ENCODE data around the gene SNAP47. TPM values are rescaled to one million over a fixed set of nuclear protein-coding genes. Genes with fewer than 3 reads are reported as not detected.
"Not testable (repeated sequence)": the region's sequence is repeated elsewhere in the genome, so short reads cannot be mapped to it uniquely, and the experiment has no call there.

SNAP47 gene
- 55.5 and 59.8 TPM in 2 replicates for total RNA-seq (2014; rRNA removed; shearing (Covaris generic); ENCODE audit: low replicate concordance)

GRCh38 chr1:227734856-227735538 is at the start of gene SNAP47, which contains the start of gene JMJD4:
TSS of gene SNAP47 (plus strand) at chr1:227735435. CDS start at chr1:227747737, 12,302 bp downstream.
TSS of gene JMJD4 (minus strand) at chr1:227735302. CDS start at chr1:227735273, 29 bp downstream.
- Histone ChIP-seq H3K9me3 (no peaks in the 10 kb centered on the region), H3K4me3 (peak within 1 kb of the TSS; percentile 94), H3K27me3 (no peaks in the 10 kb centered on the region), H3K36me3 (peaks cover 35% of the 10 kb centered on the region)
- DNase-seq = peak; percentile 94

- H3K4me3 ChIP-seq = no peak overlapping the region
- no peaks in the 10 kb centered on the region for H3K36me3 ChIP-seq
- H3K9me3 ChIP-seq = peaks cover 8% of the 10 kb centered on the region
- no peaks in the 10 kb centered on the region for H3K27me3 ChIP-seq
- no peak for DNase-seq
These were observed 49.4 kb upstream of the SNAP47 start for GRCh38 chr1:227685807-227686206.

GRCh38 chr1:227697321-227697864 is 37.8 kb upstream of the SNAP47 start:
- H3K9me3 ChIP-seq = peaks cover 28% of the 10 kb centered on the region
- H3K36me3 ChIP-seq = no peaks in the 10 kb centered on the region
- H3K27me3 ChIP-seq = no peaks in the 10 kb centered on the region
- H3K4me3 ChIP-seq = no peak overlapping the region
- no peak for DNase-seq

- H3K27me3 ChIP-seq, DNase-seq, H3K4me3 ChIP-seq, H3K36me3 ChIP-seq: not testable (repeated sequence)
- peaks cover 33% of the 10 kb centered on the region for H3K9me3 ChIP-seq
These were observed 33.6 kb upstream of the SNAP47 start for GRCh38 chr1:227701631-227702030.

GRCh38 chr1:227707846-227708245 is 27.4 kb upstream of the SNAP47 start:
- H3K9me3 ChIP-seq = peaks cover 19% of the 10 kb centered on the region
- H3K36me3 ChIP-seq = no peaks in the 10 kb centered on the region
- no peak overlapping the region for H3K4me3 ChIP-seq
- no peak for DNase-seq
- H3K27me3 ChIP-seq = no peaks in the 10 kb centered on the region

GRCh38 chr1:227709451-227709850 is 25.8 kb upstream of the SNAP47 start:
- Histone ChIP-seq H3K9me3 (peaks cover 19% of the 10 kb centered on the region), H3K4me3 (no peak overlapping the region), H3K36me3 (no peaks in the 10 kb centered on the region), H3K27me3 (no peaks in the 10 kb centered on the region)
- no peak for DNase-seq

GRCh38 chr1:227710474-227710873 is 24.8 kb upstream of the SNAP47 start:
- not testable (repeated sequence) for DNase-seq, H3K4me3 ChIP-seq, H3K27me3 ChIP-seq, H3K36me3 ChIP-seq
- H3K9me3 ChIP-seq = peaks cover 18% of the 10 kb centered on the region

GRCh38 chr1:227712648-227713047 is 22.6 kb upstream of the SNAP47 start:
- no peak overlapping the region for H3K4me3 ChIP-seq
- no peak for DNase-seq
- peaks cover 15% of the 10 kb centered on the region for H3K9me3 ChIP-seq
- no peaks in the 10 kb centered on the region for H3K36me3 ChIP-seq
- no peaks in the 10 kb centered on the region for H3K27me3 ChIP-seq

- Histone ChIP-seq H3K27me3 (no peaks in the 10 kb centered on the region), H3K4me3 (no peak overlapping the region), H3K36me3 (no peaks in the 10 kb centered on the region), H3K9me3 (peaks cover 29% of the 10 kb centered on the region)
- DNase-seq = no peak
These were observed 16.3 kb upstream of the SNAP47 start for GRCh38 chr1:227718932-227719331.

GRCh38 chr1:227723474-227723873 is 11.8 kb upstream of the SNAP47 start:
- DNase-seq = no peak
- Histone ChIP-seq H3K4me3 (no peak overlapping the region), H3K36me3 (no peaks in the 10 kb centered on the region), H3K9me3 (peaks cover 28% of the 10 kb centered on the region), H3K27me3 (peaks cover 10% of the 10 kb centered on the region; the same call in 1 of the 2 replicates)

- peaks cover 10% of the 10 kb centered on the region; the same call in 1 of the 2 replicates for H3K27me3 ChIP-seq
- H3K36me3 ChIP-seq = no peaks in the 10 kb centered on the region
- H3K4me3 ChIP-seq = no peak overlapping the region
- H3K9me3 ChIP-seq = peaks cover 23% of the 10 kb centered on the region
- no peak for DNase-seq
These were observed 10.2 kb upstream of the SNAP47 start for GRCh38 chr1:227725046-227725445.

- no peak for DNase-seq
- Histone ChIP-seq H3K27me3 (peaks cover 10% of the 10 kb centered on the region; the same call in 1 of the 2 replicates), H3K9me3 (peaks cover 16% of the 10 kb centered on the region), H3K4me3 (no peak overlapping the region), H3K36me3 (peaks cover 7% of the 10 kb centered on the region)
These were observed 8.9 kb upstream of the SNAP47 start for GRCh38 chr1:227726318-227726717.

- Histone ChIP-seq H3K36me3 (peaks cover 15% of the 10 kb centered on the region), H3K27me3 (peaks cover 10% of the 10 kb centered on the region; the same call in 1 of the 2 replicates), H3K4me3 (no peak overlapping the region), H3K9me3 (peaks cover 12% of the 10 kb centered on the region)
- no peak for DNase-seq
These were observed 8.2 kb upstream of the SNAP47 start for GRCh38 chr1:227726924-227727599.

GRCh38 chr1:227728059-227728891 is 7.0 kb upstream of the SNAP47 start:
- peak; percentile 88 for DNase-seq

GRCh38 chr1:227728892-227729143 is 6.4 kb upstream of the SNAP47 start:
- Histone ChIP-seq H3K27me3 (peaks cover 10% of the 10 kb centered on the region; the same call in 1 of the 2 replicates), H3K36me3 (peaks cover 32% of the 10 kb centered on the region), H3K4me3 (peak overlapping the region; percentile 56), H3K9me3 (peaks cover 6% of the 10 kb centered on the region)
- DNase-seq = no peak

More at GRCh38 chr1:227728059-227728891, 7.0 kb upstream of the SNAP47 start:
- peaks cover 27% of the 10 kb centered on the region for H3K36me3 ChIP-seq
- peaks cover 10% of the 10 kb centered on the region for H3K9me3 ChIP-seq
- H3K27me3 ChIP-seq = peaks cover 10% of the 10 kb centered on the region; the same call in 1 of the 2 replicates
- H3K4me3 ChIP-seq = peak overlapping the region; percentile 56

GRCh38 chr1:227729144-227729880 is 5.9 kb upstream of the SNAP47 start:
- H3K9me3 ChIP-seq = peaks cover 6% of the 10 kb centered on the region
- peak overlapping the region; percentile 56 for H3K4me3 ChIP-seq
- H3K27me3 ChIP-seq = peaks cover 10% of the 10 kb centered on the region; the same call in 1 of the 2 replicates
- H3K36me3 ChIP-seq = peaks cover 35% of the 10 kb centered on the region
- no peak for DNase-seq

Measured in MG63 (cell line).